NB4 (cell line): ENCODE measurements around the gene GADL1.

Experiments used
- DNase-seq: peaks from one replicate; pipeline ENCODE4 v3.0.0; 2010; ENCODE audit warnings: low read depth
- H3K4me3 ChIP-seq: one replicate; pipeline ENCODE4 v1.5.1; 2011; ENCODE audit warnings: mild to moderate bottlenecking, low read depth, low read length, moderate library complexity
- MYC ChIP-seq: IDR thresholded peaks from 2 replicates; pipeline ENCODE4 v1.6.1; 2011; ENCODE audit warnings: low read depth, low read length
- POLR2A ChIP-seq: IDR thresholded peaks from 2 replicates; pipeline ENCODE4 v1.6.1; 2011; ENCODE audit warnings: mild to moderate bottlenecking; ENCODE audit not compliant: insufficient read length; ENCODE audit errors: extremely low read depth
- TF ChIP-seq, protein P1 (sequence below): IDR thresholded peaks from one replicate; pipeline ENCODE4 v1.5.1; 2012; ENCODE audit warnings: low read depth, low read length
- TF ChIP-seq, protein P2 (sequence below): IDR thresholded peaks from 2 replicates; pipeline ENCODE4 v1.6.1; 2011; ENCODE audit warnings: low read depth, low read length

GADL1 gene

DNA sequence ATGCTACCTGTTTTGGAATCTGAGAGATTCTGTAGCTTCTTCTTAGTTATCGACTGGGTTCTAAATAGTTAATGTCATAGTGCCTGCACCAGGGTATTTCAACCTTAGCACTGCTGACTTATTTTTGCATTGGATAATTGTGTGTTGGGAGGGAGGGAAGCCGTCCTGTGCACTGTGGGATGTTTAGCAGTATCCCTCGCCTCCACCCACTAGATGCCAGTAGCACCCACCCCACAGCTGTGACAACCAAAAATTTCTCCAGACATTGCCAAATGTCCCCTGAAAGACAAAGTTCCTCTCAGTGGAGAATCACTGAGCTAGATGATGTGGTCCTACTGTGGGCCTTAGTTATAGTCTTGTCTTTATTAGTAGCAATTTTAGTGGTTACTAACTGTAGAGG lies 199.8 kb downstream of the GADL1 start:
- TF ChIP-seq, protein P1, sequence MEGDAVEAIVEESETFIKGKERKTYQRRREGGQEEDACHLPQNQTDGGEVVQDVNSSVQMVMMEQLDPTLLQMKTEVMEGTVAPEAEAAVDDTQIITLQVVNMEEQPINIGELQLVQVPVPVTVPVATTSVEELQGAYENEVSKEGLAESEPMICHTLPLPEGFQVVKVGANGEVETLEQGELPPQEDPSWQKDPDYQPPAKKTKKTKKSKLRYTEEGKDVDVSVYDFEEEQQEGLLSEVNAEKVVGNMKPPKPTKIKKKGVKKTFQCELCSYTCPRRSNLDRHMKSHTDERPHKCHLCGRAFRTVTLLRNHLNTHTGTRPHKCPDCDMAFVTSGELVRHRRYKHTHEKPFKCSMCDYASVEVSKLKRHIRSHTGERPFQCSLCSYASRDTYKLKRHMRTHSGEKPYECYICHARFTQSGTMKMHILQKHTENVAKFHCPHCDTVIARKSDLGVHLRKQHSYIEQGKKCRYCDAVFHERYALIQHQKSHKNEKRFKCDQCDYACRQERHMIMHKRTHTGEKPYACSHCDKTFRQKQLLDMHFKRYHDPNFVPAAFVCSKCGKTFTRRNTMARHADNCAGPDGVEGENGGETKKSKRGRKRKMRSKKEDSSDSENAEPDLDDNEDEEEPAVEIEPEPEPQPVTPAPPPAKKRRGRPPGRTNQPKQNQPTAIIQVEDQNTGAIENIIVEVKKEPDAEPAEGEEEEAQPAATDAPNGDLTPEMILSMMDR: no peak
- TF ChIP-seq, protein P2, sequence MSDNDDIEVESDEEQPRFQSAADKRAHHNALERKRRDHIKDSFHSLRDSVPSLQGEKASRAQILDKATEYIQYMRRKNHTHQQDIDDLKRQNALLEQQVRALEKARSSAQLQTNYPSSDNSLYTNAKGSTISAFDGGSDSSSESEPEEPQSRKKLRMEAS: no peak
- no peak for TF ChIP-seq POLR2A
- TF ChIP-seq MYC: no peak
- no peak for DNase-seq
- no peak overlapping the region for H3K4me3 ChIP-seq

DNA sequence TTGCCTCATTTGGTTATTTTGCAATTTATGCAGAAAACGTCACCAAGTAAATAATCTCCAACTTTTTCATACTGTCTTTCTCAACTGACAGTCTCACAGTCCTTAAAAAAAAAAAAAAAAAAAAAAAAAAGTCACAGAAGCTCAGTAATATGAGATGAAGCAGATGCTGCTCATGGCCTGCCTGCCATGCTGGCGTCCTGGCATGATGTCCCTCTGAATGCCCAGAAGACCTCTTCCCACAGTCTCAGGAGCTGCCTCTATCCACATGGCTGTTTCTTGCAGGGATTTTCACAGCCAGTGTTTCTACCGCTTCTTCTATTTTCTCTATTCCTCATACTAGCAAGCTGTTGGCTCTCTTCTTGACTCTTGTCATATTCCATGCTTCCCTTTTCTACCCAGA lies 200.3 kb downstream of the GADL1 start:
- no peak overlapping the region for H3K4me3 ChIP-seq
- TF ChIP-seq, protein P2: no peak
- TF ChIP-seq POLR2A (no peak), MYC (no peak)
- DNase-seq: no peak

DNA sequence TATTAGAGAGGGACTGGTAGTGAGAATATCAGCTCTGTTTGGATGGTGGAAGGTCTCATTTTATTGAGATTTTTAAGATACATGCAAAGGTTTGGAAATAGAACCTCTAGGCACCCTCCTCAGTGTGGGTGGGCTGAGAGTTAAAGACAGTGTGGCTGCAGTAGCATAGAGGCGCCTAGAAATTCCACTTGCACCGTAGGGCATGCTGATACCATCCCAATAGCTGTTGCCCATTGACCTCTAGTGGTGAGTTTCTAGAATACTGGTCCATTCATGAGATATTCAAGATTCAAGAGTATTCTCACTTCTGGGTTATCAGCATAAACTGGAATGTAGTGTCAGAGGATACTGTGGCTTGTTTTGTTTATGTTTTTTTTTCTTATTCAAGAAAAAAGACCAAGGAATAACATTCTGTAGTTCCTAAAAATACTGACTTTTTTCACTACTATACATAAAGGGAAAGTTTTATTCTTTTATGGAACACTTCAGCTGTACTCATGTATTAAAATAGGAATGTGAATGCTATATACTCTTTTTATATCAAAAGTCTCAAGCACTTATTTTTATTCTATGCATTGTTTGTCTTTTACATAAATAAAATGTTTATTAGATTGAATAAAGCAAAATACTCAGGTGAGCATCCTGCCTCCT lies 200.9 kb downstream of the GADL1 start:
- TF ChIP-seq, protein P2: peak; percentile 46; the same call in 1 of the 2 replicates
- TF ChIP-seq, protein P1: peak; percentile 49
- TF ChIP-seq POLR2A: no peak
- TF ChIP-seq MYC: no peak
- DNase-seq: peak; percentile 80

DNA sequence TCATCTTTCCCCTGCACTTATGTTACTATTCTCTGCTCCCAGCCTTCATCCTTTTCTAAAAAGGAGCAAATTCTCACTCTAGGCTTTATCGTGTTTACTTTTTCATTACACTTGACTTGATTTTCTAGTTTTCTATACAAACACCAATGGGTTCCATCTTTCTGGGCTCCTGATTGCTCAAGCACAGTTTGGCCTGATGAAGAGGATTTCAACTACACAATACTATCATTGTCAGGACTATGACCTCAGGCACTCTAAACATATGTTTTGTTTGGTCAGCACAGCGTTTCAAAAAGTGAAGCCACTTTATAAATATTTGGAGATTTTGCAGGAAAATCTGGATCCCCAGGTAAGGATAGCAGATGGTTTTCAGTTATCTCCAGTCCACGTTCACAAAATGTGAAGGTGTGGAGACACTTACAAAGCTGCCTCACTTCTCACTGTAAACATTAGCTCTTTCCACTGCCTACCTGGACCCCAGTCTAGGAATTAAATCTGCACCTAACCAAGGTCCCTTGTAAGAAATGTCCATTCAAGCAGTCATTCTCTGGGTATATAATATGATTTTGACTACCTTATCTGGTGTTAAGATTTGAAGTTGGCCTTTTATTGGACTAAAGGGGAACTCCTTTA lies 201.8 kb downstream of the GADL1 start:
- H3K4me3 ChIP-seq: no peak overlapping the region
- TF ChIP-seq, protein P2: no peak
- TF ChIP-seq POLR2A (no peak), MYC (no peak)
- TF ChIP-seq, protein P1: no peak

More for the DNA sequence above, 200.9 kb downstream of the GADL1 start:
- no peak overlapping the region for H3K4me3 ChIP-seq

DNA sequence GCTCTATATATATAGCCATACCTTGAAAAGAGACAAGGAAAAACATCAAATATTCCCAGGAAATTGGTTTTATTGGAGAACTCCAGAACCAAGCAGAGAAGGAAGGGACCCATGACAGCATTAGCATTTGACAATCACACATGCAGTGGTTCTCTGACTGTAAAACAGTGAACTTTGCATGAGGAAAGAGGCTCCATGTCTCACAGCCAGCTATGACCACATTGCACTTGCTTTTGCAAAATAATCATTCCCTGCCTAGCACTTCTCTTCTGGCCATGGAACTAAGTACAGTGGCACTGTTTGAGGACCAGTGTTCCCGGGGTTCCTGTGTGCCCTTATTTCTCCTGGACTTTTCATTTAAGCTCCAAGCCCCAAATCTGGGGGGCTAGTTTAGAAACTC lies 202.5 kb downstream of the GADL1 start:
- no peak for DNase-seq
- no peak overlapping the region for H3K4me3 ChIP-seq
- TF ChIP-seq, protein P2: no peak
- TF ChIP-seq POLR2A: no peak

More for the DNA sequence above, 201.8 kb downstream of the GADL1 start:
- no peak for DNase-seq

DNA sequence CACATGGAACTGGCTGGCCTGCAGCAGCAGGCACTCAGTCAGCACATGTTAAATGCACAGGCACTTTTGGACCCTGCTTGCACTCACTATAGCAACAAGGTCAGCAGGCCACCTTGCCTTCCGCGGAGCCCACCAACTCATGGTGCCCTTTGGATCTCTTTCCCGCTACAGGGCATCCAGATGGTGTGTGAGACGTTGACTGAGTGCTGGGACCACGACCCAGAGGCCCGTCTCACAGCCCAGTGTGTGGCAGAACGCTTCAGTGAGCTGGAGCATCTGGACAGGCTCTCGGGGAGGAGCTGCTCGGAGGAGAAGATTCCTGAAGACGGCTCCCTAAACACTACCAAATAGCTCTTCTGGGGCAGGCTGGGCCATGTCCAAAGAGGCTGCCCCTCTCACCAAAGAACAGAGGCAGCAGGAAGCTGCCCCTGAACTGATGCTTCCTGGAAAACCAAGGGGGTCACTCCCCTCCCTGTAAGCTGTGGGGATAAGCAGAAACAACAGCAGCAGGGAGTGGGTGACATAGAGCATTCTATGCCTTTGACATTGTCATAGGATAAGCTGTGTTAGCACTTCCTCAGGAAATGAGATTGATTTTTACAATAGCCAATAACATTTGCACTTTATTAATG lies 203.1 kb downstream of the GADL1 start:
- H3K4me3 ChIP-seq: no peak overlapping the region
- no peak for DNase-seq
- TF ChIP-seq, protein P1: no peak
- TF ChIP-seq POLR2A: no peak
